ENCODE measurements around the gene BANP. TPM values are rescaled to one million over a fixed set of nuclear protein-coding genes. Genes with fewer than 3 reads are reported as not detected.

The BANP gene
- total and polyA plus RNA-seq, 2 donors (not counting 1 experiment from before 2014, with no cell fraction given), result 9.3 to 31.0 TPM

DNA sequence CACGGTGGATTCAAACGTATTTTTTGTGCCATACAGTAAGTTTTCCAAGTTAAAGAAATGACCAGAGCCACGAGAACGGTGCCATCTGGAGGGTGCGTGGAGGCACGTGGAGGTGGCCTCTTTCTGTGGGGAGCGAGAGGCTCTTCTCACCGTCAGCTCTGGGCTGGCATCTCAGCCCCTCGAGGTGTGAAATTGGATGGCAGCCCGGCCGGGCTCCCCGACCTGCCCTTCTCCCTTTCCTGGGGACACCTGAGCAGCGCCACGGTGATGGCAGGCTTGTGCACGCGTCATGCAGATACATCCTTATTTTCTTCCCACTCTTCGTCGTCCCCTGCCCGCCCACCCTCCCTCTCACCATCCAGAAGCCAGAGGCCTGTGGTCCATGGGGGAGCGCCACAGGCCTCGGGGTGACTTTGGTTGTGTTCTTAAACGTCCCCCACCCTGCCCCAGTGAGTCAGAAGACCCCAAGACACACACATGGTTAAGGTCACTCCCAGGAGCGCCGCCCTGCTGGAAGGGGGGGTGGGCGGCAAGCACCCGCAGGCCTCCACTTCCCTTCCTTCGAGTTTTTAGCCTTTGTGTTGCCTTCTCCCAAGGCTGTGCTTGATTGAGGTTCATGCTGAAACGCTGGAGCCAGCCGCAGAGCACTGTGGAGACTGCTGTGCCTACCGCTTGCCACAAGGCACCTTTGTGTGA is 109.4 kb downstream of the BANP start:
- no peak for TF ChIP-seq EZH2 (IDR thresholded peaks at IDR 0.05; ENCODE audit: low read length, missing control alignments)
- TF ChIP-seq, protein P1, sequence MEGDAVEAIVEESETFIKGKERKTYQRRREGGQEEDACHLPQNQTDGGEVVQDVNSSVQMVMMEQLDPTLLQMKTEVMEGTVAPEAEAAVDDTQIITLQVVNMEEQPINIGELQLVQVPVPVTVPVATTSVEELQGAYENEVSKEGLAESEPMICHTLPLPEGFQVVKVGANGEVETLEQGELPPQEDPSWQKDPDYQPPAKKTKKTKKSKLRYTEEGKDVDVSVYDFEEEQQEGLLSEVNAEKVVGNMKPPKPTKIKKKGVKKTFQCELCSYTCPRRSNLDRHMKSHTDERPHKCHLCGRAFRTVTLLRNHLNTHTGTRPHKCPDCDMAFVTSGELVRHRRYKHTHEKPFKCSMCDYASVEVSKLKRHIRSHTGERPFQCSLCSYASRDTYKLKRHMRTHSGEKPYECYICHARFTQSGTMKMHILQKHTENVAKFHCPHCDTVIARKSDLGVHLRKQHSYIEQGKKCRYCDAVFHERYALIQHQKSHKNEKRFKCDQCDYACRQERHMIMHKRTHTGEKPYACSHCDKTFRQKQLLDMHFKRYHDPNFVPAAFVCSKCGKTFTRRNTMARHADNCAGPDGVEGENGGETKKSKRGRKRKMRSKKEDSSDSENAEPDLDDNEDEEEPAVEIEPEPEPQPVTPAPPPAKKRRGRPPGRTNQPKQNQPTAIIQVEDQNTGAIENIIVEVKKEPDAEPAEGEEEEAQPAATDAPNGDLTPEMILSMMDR (conservative IDR thresholded peaks at IDR 0.05 in 1 of 2, IDR thresholded peaks at IDR 0.05 in 1 of 2; ENCODE audit: low read depth in 1 of 2, low read length in 2 of 2), result no peak
- no peak overlapping the region for H2AFZ ChIP-seq (ENCODE audit: low read length)
- H3K4me1 ChIP-seq (ENCODE audit: control insufficient read depth, extremely low read depth, insufficient read depth, low read length), result peaks cover 28% of the 10 kb centered on the region
- no peak overlapping the region for H3K4me2 ChIP-seq (ENCODE audit: extremely low read depth, insufficient read depth, low read length)
- no peaks in the 10 kb centered on the region for H3K27me3 ChIP-seq (ENCODE audit: control insufficient read depth, insufficient read depth, low read length)
- H3K27ac ChIP-seq (ENCODE audit: insufficient read depth, low read length), result no peak overlapping the region
- DNase-seq (ENCODE audit: low read depth in 2 of 2), result no peak
- H3K9me3 ChIP-seq (ENCODE audit: control insufficient read depth, insufficient read depth, low read depth, low read length), result no peaks in the 10 kb centered on the region
- peaks cover 3% of the 10 kb centered on the region for H3K36me3 ChIP-seq (ENCODE audit: control insufficient read depth, insufficient read depth, low read length)
- no peak overlapping the region for H3K4me3 ChIP-seq (replicated peaks in 1 of 4; ENCODE audit: control extremely low read depth in 1 of 4, insufficient read depth in 1 of 4, low read depth in 3 of 4, low read length in 4 of 4)
- no peaks in the 10 kb centered on the region for H3K79me2 ChIP-seq (ENCODE audit: control insufficient read depth, insufficient read depth, low read length)
- no peaks in the 10 kb centered on the region for H4K20me1 ChIP-seq (ENCODE audit: control insufficient read depth, extremely low read depth, insufficient read depth, low read length)
- H3K9ac ChIP-seq (ENCODE audit: insufficient read depth, low read length), result no peak overlapping the region

DNA sequence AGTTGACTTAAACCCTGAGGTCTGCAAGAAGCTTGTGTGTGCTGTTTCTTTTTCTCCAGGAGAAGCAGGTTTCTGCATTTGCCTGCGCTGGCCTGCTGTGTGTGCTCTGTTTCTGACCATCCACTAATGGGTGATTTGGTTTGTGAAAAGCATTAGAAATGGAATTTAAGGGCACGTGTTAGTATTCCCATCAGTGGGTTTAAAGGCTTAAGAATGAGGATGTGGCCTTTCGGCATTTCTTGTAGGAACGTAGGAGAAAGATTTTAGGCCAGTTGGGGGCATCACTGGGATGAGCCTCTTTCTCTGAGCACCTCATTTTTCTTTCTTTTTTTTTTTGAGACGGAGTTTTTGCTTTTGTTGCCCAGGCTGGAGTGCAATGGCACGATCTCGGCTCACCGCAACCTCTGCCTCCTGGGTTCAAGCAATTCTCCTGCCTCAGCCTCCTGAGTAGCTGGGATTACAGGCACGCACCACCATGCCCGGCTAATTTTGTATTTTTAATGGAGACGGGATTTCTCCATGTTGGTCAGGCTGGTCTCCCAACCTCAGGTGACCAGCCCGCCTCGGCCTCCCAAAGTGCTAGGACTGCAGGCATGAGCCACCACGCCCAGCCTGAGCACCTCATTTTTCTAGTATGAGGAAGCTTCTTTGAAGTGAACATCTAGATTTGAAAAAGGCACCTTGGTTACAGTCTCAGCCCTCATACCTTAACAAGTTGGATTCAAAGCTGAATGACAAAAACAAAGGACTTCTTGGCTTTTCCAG is 110.3 kb downstream of the BANP start:
- TF ChIP-seq EZH2 (IDR thresholded peaks at IDR 0.05; ENCODE audit: low read length, missing control alignments), result no peak
- TF ChIP-seq, protein P1 (conservative IDR thresholded peaks at IDR 0.05 in 1 of 2, IDR thresholded peaks at IDR 0.05 in 1 of 2; ENCODE audit: low read depth in 1 of 2, low read length in 2 of 2), result no peak
- Histone ChIP-seq H3K9ac (ENCODE audit: insufficient read depth, low read length) (no peak overlapping the region), H3K4me2 (ENCODE audit: extremely low read depth, insufficient read depth, low read length) (no peak overlapping the region), H3K36me3 (ENCODE audit: control insufficient read depth, insufficient read depth, low read length) (peaks cover 3% of the 10 kb centered on the region), H2AFZ (ENCODE audit: low read length) (no peak overlapping the region), H3K9me3 (ENCODE audit: control insufficient read depth, insufficient read depth, low read depth, low read length) (no peaks in the 10 kb centered on the region), H3K27ac (ENCODE audit: insufficient read depth, low read length) (peak overlapping the region; percentile 76), H3K27me3 (ENCODE audit: control insufficient read depth, insufficient read depth, low read length) (no peaks in the 10 kb centered on the region), H3K4me1 (ENCODE audit: control insufficient read depth, extremely low read depth, insufficient read depth, low read length) (peaks cover 28% of the 10 kb centered on the region), H3K4me3 (replicated peaks in 1 of 4; ENCODE audit: control extremely low read depth in 1 of 4, insufficient read depth in 1 of 4, low read depth in 3 of 4, low read length in 4 of 4) (no peak overlapping the region), H3K79me2 (ENCODE audit: control insufficient read depth, insufficient read depth, low read length) (no peaks in the 10 kb centered on the region), H4K20me1 (ENCODE audit: control insufficient read depth, extremely low read depth, insufficient read depth, low read length) (no peaks in the 10 kb centered on the region)
- DNase-seq (ENCODE audit: low read depth in 2 of 2), result peak in 1 of 2 donors; percentile 17

DNA sequence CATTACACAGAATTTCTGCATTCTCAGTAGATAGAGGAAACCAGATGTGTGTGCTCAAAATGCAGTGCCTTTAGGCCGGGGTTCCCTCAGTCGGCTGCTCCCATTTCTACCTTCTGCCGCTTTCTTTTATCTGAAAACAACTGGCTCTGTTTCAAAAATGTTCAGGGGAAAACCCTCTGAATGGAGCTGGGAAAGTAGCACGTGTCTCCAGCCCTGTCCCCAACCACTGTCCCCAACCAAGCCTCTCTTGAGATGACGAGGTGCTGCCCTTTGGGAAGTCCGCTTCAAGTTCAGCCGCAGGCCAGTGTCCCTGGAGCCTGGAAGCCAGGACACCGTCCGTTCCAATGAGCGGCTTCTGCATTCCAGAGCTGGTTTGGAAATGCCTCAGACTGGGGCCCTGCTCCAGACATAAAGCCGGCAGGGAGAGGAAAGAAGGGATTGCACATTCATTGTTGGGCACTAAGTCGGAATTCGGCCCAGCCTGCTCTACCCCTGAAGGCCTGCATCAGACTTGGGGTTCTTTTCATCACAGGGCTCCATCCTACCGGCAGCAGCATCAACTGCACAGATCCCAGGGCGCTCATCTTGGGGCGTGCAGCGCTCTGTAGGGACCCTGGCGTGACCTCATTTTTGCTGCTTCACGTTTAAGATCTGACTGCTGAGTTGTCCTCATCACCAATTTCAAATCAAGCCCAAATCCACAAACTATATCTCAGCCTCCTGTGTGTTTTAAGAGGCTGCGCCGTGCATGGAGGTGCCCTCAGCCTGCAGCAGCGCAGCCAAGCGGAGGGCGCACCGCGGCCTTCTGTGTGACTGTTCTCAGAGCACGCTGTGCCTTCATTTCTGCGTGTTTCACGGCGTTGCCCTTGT is 111.3 kb downstream of the BANP start:
- peak overlapping the region; percentile 33 for H3K9ac ChIP-seq (ENCODE audit: insufficient read depth, low read length)
- H3K79me2 ChIP-seq (ENCODE audit: control insufficient read depth, insufficient read depth, low read length), result no peaks in the 10 kb centered on the region
- H2AFZ ChIP-seq (ENCODE audit: low read length), result peak overlapping the region; percentile 47
- TF ChIP-seq EZH2 (IDR thresholded peaks at IDR 0.05; ENCODE audit: low read length, missing control alignments), result no peak
- TF ChIP-seq, protein P1 (conservative IDR thresholded peaks at IDR 0.05 in 1 of 2, IDR thresholded peaks at IDR 0.05 in 1 of 2; ENCODE audit: low read depth in 1 of 2, low read length in 2 of 2), result no peak
- H3K9me3 ChIP-seq (ENCODE audit: control insufficient read depth, insufficient read depth, low read depth, low read length), result no peaks in the 10 kb centered on the region
- DNase-seq (ENCODE audit: low read depth in 2 of 2), result peak; percentile 73 to 91
- H3K36me3 ChIP-seq (ENCODE audit: control insufficient read depth, insufficient read depth, low read length), result peaks cover 3% of the 10 kb centered on the region
- H3K4me1 ChIP-seq (ENCODE audit: control insufficient read depth, extremely low read depth, insufficient read depth, low read length), result peaks cover 28% of the 10 kb centered on the region
- peak overlapping the region; percentile 76 for H3K27ac ChIP-seq (ENCODE audit: insufficient read depth, low read length)
- no peaks in the 10 kb centered on the region for H3K27me3 ChIP-seq (ENCODE audit: control insufficient read depth, insufficient read depth, low read length)
- no peak overlapping the region for H3K4me3 ChIP-seq (replicated peaks in 1 of 4; ENCODE audit: control extremely low read depth in 1 of 4, insufficient read depth in 1 of 4, low read depth in 3 of 4, low read length in 4 of 4)
- H4K20me1 ChIP-seq (ENCODE audit: control insufficient read depth, extremely low read depth, insufficient read depth, low read length), result no peaks in the 10 kb centered on the region
- peak overlapping the region; percentile 39 for H3K4me2 ChIP-seq (ENCODE audit: extremely low read depth, insufficient read depth, low read length)

Measured in fibroblast of lung (primary cell).